DOHH2 (cell line): Measurements from ENCODE around the gene TMEM151A.
A peak's percentile ranks its signal among the peaks of the same experiment; 100 is the strongest.

Experiments
- H3F3A ChIP-seq: fragments of 200-600 bp; sonication (generic), shearing (Covaris generic); 2 replicates; pipeline ENCODE4 v1.6.0; 2016; ENCODE audit warnings: antibody characterized with exemption, mild to moderate bottlenecking; ENCODE audit not compliant: control insufficient read depth, insufficient read depth
- H3K27ac ChIP-seq: fragments of 200-600 bp; sonication (generic); 2 replicates; pipeline ENCODE4 v1.5.1; 2014; ENCODE audit warnings: low read depth, mild to moderate bottlenecking, low read length, moderate library complexity
- H3K27me3 ChIP-seq: fragments of 200-600 bp; sonication (generic); 2 replicates; pipeline ENCODE4 v1.6.1; 2014; ENCODE audit warnings: mild to moderate bottlenecking, low read length, mixed read lengths; ENCODE audit not compliant: control insufficient read depth
- H3K36me3 ChIP-seq: fragments of 200-600 bp; sonication (generic); 2 replicates; pipeline ENCODE4 v1.6.1; 2014; ENCODE audit warnings: mild to moderate bottlenecking, low read length, moderate library complexity, mixed read lengths; ENCODE audit not compliant: control insufficient read depth
- H3K4me1 ChIP-seq: fragments of 200-600 bp; sonication (generic); 2 replicates; pipeline ENCODE4 v1.6.1; 2014; ENCODE audit warnings: mild to moderate bottlenecking, low read length, mixed read lengths; ENCODE audit not compliant: control insufficient read depth
- H3K4me2 ChIP-seq: fragments of 200-600 bp; sonication (generic); 2 replicates; pipeline ENCODE4 v1.6.0; 2014; ENCODE audit warnings: mild to moderate bottlenecking, low read length, moderate library complexity
- H3K4me3 ChIP-seq: fragments of 200-600 bp; sonication (generic); 2 replicates; pipeline ENCODE4 v1.5.1; 2014; ENCODE audit warnings: mild to moderate bottlenecking, low read length, mixed read lengths
- H3K79me2 ChIP-seq: fragments of 200-600 bp; sonication (generic); 2 replicates; pipeline ENCODE4 v1.6.1; 2014; ENCODE audit warnings: mild to moderate bottlenecking, low read length, mixed read lengths; ENCODE audit not compliant: control insufficient read depth
- H3K9me2 ChIP-seq: fragments of 200-600 bp; sonication (generic); replicated peaks from 2 replicates; pipeline ENCODE4 v1.6.1; 2014; ENCODE audit warnings: mild to moderate bottlenecking, low read length, mixed read lengths; ENCODE audit not compliant: control insufficient read depth
- H3K9me3 ChIP-seq: fragments of 200-600 bp; sonication (generic); 2 replicates; pipeline ENCODE4 v1.6.1; 2014; ENCODE audit warnings: antibody characterized with exemption, low read length, mixed read lengths; ENCODE audit not compliant: control insufficient read depth, insufficient read depth
- H4K20me1 ChIP-seq: fragments of 200-600 bp; sonication (generic); 2 replicates; pipeline ENCODE4 v1.6.0; 2014; ENCODE audit warnings: low read depth, mild to moderate bottlenecking, antibody characterized with exemption, low read length, moderate library complexity; ENCODE audit not compliant: control insufficient read depth, insufficient read depth
- CTCF ChIP-seq: fragments of 200-600 bp; sonication (generic); IDR thresholded peaks from one replicate; pipeline ENCODE4 v1.5.1; 2014; ENCODE audit warnings: antibody characterized with exemption, mild to moderate bottlenecking, low read depth, low read length; ENCODE audit not compliant: poor library complexity, severe bottlenecking
- EZH2phosphoT487 ChIP-seq: fragments of 200-600 bp; sonication (generic); IDR thresholded peaks from 2 replicates; pipeline ENCODE4 v1.6.1; 2017; ENCODE audit warnings: borderline replicate concordance, mild to moderate bottlenecking, antibody characterized with exemption, low read length, moderate library complexity, mixed read lengths

The TMEM151A gene

GRCh38 chr11:66278363-66279091, 13.2 kb upstream of the TMEM151A start:
- Histone ChIP-seq H4K20me1 (no peaks in the 10 kb centered on the region), H3K4me3 (peak overlapping the region; percentile 31; the same call in 1 of the 2 replicates), H3K4me1 (peaks cover 30% of the 10 kb centered on the region), H3K27me3 (no peaks in the 10 kb centered on the region), H3K36me3 (peaks cover 19% of the 10 kb centered on the region; the same call in 1 of the 2 replicates), H3F3A (peaks cover 3% of the 10 kb centered on the region; the same call in 1 of the 2 replicates), H3K9me2 (no peaks in the 10 kb centered on the region), H3K4me2 (peak overlapping the region; percentile 44), H3K79me2 (no peaks in the 10 kb centered on the region), H3K9me3 (no peaks in the 10 kb centered on the region), H3K27ac (no peak overlapping the region)
- TF ChIP-seq CTCF (no peak), EZH2phosphoT487 (no peak)

GRCh38 chr11:66279092-66279734, 12.5 kb upstream of the TMEM151A start:
- no peaks in the 10 kb centered on the region for H3K9me3 ChIP-seq
- no peak for TF ChIP-seq CTCF
- no peak for TF ChIP-seq EZH2phosphoT487
- H3K36me3 ChIP-seq: peaks cover 14% of the 10 kb centered on the region; the same call in 1 of the 2 replicates
- H3K4me2 ChIP-seq: no peak overlapping the region
- H3F3A ChIP-seq: peaks cover 3% of the 10 kb centered on the region; the same call in 1 of the 2 replicates
- H3K9me2 ChIP-seq: no peaks in the 10 kb centered on the region
- H4K20me1 ChIP-seq: no peaks in the 10 kb centered on the region
- H3K4me1 ChIP-seq: peaks cover 30% of the 10 kb centered on the region
- H3K27me3 ChIP-seq: no peaks in the 10 kb centered on the region
- H3K4me3 ChIP-seq: no peak overlapping the region
- no peak overlapping the region for H3K27ac ChIP-seq
- no peaks in the 10 kb centered on the region for H3K79me2 ChIP-seq

GRCh38 chr11:66280428-66280827, 11.3 kb upstream of the TMEM151A start:
- H3K4me2 ChIP-seq: no peak overlapping the region
- H3K36me3 ChIP-seq: peaks cover 11% of the 10 kb centered on the region; the same call in 1 of the 2 replicates
- H4K20me1 ChIP-seq: no peaks in the 10 kb centered on the region
- no peak for TF ChIP-seq CTCF
- TF ChIP-seq EZH2phosphoT487: no peak
- no peaks in the 10 kb centered on the region for H3K9me3 ChIP-seq
- H3K4me1 ChIP-seq: peaks cover 36% of the 10 kb centered on the region
- peaks cover 3% of the 10 kb centered on the region; the same call in 1 of the 2 replicates for H3F3A ChIP-seq
- H3K79me2 ChIP-seq: no peaks in the 10 kb centered on the region
- no peak overlapping the region for H3K4me3 ChIP-seq
- no peak overlapping the region for H3K27ac ChIP-seq
- no peaks in the 10 kb centered on the region for H3K9me2 ChIP-seq
- H3K27me3 ChIP-seq: no peaks in the 10 kb centered on the region
